Fibroblast of pulmonary artery (primary cell): ENCODE measurements around the gene P2RX4.
"Not testable (repeated sequence)": the region's sequence is repeated elsewhere in the genome, so short reads cannot be mapped to it uniquely, and the experiment has no call there.

Experiments used
- DNase-seq: peaks from one replicate; pipeline ENCODE4 v3.0.0-alpha.2; 2010; ENCODE audit warnings: low read depth
- H3K4me3 ChIP-seq: replicated peaks from 2 replicates; pipeline ENCODE4 v1.5.1; 2011; ENCODE audit warnings: low read depth, mild to moderate bottlenecking, control low read depth, low read length, moderate library complexity
- CTCF ChIP-seq: IDR thresholded peaks from 2 replicates; pipeline ENCODE4 v1.5.1; 2011; ENCODE audit warnings: mild to moderate bottlenecking, control low read depth, low read length, inconsistent platforms; ENCODE audit errors: missing control alignments

P2RX4 gene

GRCh38 chr12:121282072-121282742 is 72.3 kb downstream of the P2RX4 start:
- TF ChIP-seq CTCF = no peak
- no peak for DNase-seq
- H3K4me3 ChIP-seq = no peak overlapping the region

- H3K4me3 ChIP-seq, DNase-seq: not testable (repeated sequence)
Observed at GRCh38 chr12:121282910-121283309, 73.0 kb downstream of the P2RX4 start.

- DNase-seq = no peak
- no peak for TF ChIP-seq CTCF
Observed at GRCh38 chr12:121283388-121283787, 73.5 kb downstream of the P2RX4 start.

More at GRCh38 chr12:121283388-121283787, 73.5 kb downstream of the P2RX4 start:
- no peak overlapping the region for H3K4me3 ChIP-seq
